ENCODE measurements around the gene FTCD. TPM values are rescaled to one million over a fixed set of nuclear protein-coding genes. Genes with fewer than 3 reads are reported as not detected.
A peak's percentile ranks its signal among the peaks of the same experiment; 100 is the strongest.
"Not testable (repeated sequence)": the region's sequence is repeated elsewhere in the genome, so short reads cannot be mapped to it uniquely, and the experiment has no call there.

Gene FTCD
- total and polyA plus RNA-seq, 12 donors, result 0.20 to 16.8 (median 1.9) TPM; not detected in 2

GRCh38 chr21:46184625-46185555 lies 29.5 kb upstream of the FTCD start:
- Histone ChIP-seq H3K4me1 (replicated peaks in 1 of 2) (peaks cover 14 to 28% of the 10 kb centered on the region in 2 donors), H3K4me3 (peak overlapping the region in 2 of 4 donors; percentile 30 to 50), H3K36me3 (replicated peaks in 1 of 2) (no peaks in the 10 kb centered on the region), H3K27ac (peak overlapping the region; percentile 41 to 93 (median 81)), H3K27me3 (no peaks in the 10 kb centered on the region), H3K9me3 (replicated peaks in 1 of 3) (no peaks in the 10 kb centered on the region)
- 14 to 51% (median 32%) methylated on average over 21 to 30 of the region's 30 CpGs for WGBS, 4 donors
- intact Hi-C loops (cut with DNase I), result no loop called here
- peak; percentile 80 to 94 (median 89) for DNase-seq
- TF ChIP-seq POLR2A (IDR thresholded peaks at IDR 0.05), result peak in 1 of 2 donors; percentile 46
- TF ChIP-seq, protein P1, sequence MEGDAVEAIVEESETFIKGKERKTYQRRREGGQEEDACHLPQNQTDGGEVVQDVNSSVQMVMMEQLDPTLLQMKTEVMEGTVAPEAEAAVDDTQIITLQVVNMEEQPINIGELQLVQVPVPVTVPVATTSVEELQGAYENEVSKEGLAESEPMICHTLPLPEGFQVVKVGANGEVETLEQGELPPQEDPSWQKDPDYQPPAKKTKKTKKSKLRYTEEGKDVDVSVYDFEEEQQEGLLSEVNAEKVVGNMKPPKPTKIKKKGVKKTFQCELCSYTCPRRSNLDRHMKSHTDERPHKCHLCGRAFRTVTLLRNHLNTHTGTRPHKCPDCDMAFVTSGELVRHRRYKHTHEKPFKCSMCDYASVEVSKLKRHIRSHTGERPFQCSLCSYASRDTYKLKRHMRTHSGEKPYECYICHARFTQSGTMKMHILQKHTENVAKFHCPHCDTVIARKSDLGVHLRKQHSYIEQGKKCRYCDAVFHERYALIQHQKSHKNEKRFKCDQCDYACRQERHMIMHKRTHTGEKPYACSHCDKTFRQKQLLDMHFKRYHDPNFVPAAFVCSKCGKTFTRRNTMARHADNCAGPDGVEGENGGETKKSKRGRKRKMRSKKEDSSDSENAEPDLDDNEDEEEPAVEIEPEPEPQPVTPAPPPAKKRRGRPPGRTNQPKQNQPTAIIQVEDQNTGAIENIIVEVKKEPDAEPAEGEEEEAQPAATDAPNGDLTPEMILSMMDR (IDR thresholded peaks at IDR 0.05), result no peak

DNA sequence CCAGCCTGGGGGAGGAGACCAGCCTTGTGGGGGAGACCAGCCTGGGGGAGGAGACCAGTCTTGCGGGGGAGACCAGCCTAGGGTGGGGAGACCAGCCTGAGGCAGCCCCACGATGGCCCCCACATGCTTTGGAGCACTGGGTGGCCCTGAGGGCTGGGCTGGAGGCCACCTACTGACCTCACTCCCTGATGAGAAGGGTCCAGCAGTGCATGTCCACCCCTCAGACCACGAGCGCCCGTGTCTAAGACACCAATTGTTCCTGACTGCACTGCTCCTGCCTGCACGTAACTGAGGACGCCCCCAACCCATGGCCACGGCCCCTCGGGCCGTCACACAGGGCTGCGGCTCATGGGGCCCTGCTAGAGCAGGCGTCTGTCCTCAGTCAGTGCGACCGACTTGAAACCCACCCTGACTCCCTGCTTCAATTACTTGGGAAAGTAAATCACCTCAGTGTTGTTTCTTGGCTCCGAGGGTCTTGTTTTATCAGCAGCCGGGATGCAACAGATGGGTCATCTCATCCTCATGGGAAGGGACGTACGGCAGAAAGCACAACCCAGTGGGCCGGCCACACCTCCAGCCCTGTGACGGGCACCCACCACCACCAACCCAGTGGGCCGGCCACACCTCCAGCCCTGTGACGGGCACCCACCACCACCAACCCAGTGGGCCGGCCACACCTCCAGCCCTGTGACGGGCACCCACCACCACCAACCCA lies 28.7 kb upstream of the FTCD start, which contains the start of gene SPATC1L:
Gene SPATC1L, minus strand, starts transcription at position 550 of the 715 bp plus-strand sequence. CDS start 1,643 bp downstream, outside the sequence.
- peak; percentile 61 to 93 (median 81) for DNase-seq
- Histone ChIP-seq H3K4me1 (replicated peaks in 1 of 2) (peaks cover 6 to 20% of the 10 kb centered on the region in 2 donors), H3K9me3 (replicated peaks in 1 of 3) (no peaks in the 10 kb centered on the region), H3K36me3 (replicated peaks in 1 of 2) (no peaks in the 10 kb centered on the region), H3K4me3 (peak within 1 kb of the TSS in 2 of 4 donors; percentile 60 to 62), H3K27me3 (no peaks in the 10 kb centered on the region), H3K27ac (peak within 1 kb of the TSS; percentile 41 to 93 (median 81))
- TF ChIP-seq POLR2A (IDR thresholded peaks at IDR 0.05), result peak; percentile 17 to 76
- TF ChIP-seq, protein P1 (IDR thresholded peaks at IDR 0.05), result no peak
- 0 to 24% (median 12%) methylated on average over 4 to 21 of the region's 24 CpGs for WGBS, 4 donors
- intact Hi-C loops (cut with DNase I), result no loop called here

- peak in 1 of 7 donors; percentile 35 for DNase-seq
- peak overlapping the region in 1 of 4 donors; percentile 60 for H3K4me3 ChIP-seq
These were observed 28.0 kb upstream of the FTCD start for GRCh38 chr21:46183337-46183909.

GRCh38 chr21:46182548-46183336 lies 27.4 kb upstream of the FTCD start:
- 62 to 91% (median 75%) methylated on average over 25 to 44 of the region's 44 CpGs for WGBS, 4 donors
- peak; percentile 58 to 82 (median 74) for DNase-seq
- Histone ChIP-seq H3K4me3 (no peak overlapping the region), H3K27ac (peak overlapping the region in 4 of 5 donors; percentile 43 to 62 (median 54)), H3K36me3 (replicated peaks in 1 of 2) (no peaks in the 10 kb centered on the region), H3K9me3 (replicated peaks in 1 of 3) (no peaks in the 10 kb centered on the region), H3K27me3 (no peaks in the 10 kb centered on the region), H3K4me1 (replicated peaks in 1 of 2) (peaks cover 0 to 6% of the 10 kb centered on the region in 2 donors)
- TF ChIP-seq, protein P1 (IDR thresholded peaks at IDR 0.05), result no peak
- TF ChIP-seq POLR2A (IDR thresholded peaks at IDR 0.05), result peak in 1 of 2 donors; percentile 76
- intact Hi-C loops (cut with DNase I), result no loop called here

More at GRCh38 chr21:46183337-46183909, 28.0 kb upstream of the FTCD start:
- H3K9me3 ChIP-seq (replicated peaks in 1 of 3); H3K27me3 ChIP-seq; intact Hi-C loops (cut with DNase I); H3K36me3 ChIP-seq (replicated peaks in 1 of 2): not testable (repeated sequence)
- H3K4me1 ChIP-seq (replicated peaks in 1 of 2), result peaks cover 0 to 13% of the 10 kb centered on the region in 2 donors
- WGBS, 4 donors, result 17 to 40% (median 22%) methylated on average over 1 to 7 of the region's 13 CpGs; no CpG with 5 or more reads in 1 of the 4 donors
- peak overlapping the region in 4 of 5 donors; percentile 46 to 62 (median 54) for H3K27ac ChIP-seq

Data from adrenal gland (tissue), 12 donors.